ENCODE data around the gene BOLL. TPM values are rescaled to one million over a fixed set of nuclear protein-coding genes. Genes with fewer than 3 reads are reported as not detected.
"Not testable (repeated sequence)": the region's sequence is repeated elsewhere in the genome, so short reads cannot be mapped to it uniquely, and the experiment has no call there.

Gene BOLL
- polyA plus RNA-seq, 3 donors, result not detected

- no peak overlapping the region for H3K27ac ChIP-seq (ENCODE audit: low read depth, low read length)
Measured at GRCh38 chr2:197710424-197711042, 74.6 kb downstream of the BOLL start.

- H3K27ac ChIP-seq (ENCODE audit: low read depth, low read length), result not testable (repeated sequence)
- WGBS, 3 donors, result 84 to 96% (median 92%) methylated on average over 7 of the region's 7 CpGs
Measured at GRCh38 chr2:197709140-197709539, 76.0 kb downstream of the BOLL start.

GRCh38 chr2:197708331-197708730 is 76.8 kb downstream of the BOLL start:
- H3K27ac ChIP-seq (ENCODE audit: low read depth, low read length), result no peak overlapping the region
- WGBS, 3 donors, result 48 to 59% (median 55%) methylated on average over 2 of the region's 2 CpGs

GRCh38 chr2:197707316-197708213 is 77.6 kb downstream of the BOLL start:
- 11 to 15% (median 12%) methylated on average over 4 of the region's 4 CpGs for WGBS, 3 donors
- no peak overlapping the region for H3K27ac ChIP-seq (ENCODE audit: low read depth, low read length)

GRCh38 chr2:197706839-197707207 is 78.3 kb downstream of the BOLL start:
- 44 to 74% (median 54%) methylated on average over 5 of the region's 5 CpGs for WGBS, 3 donors
- no peak overlapping the region for H3K27ac ChIP-seq (ENCODE audit: low read depth, low read length)

- H3K27ac ChIP-seq (ENCODE audit: low read depth, low read length), result no peak overlapping the region
- 11 to 20% (median 15%) methylated on average over 38 of the region's 38 CpGs for WGBS, 3 donors
Measured at GRCh38 chr2:197705912-197706838, 78.9 kb downstream of the BOLL start.

- H3K27ac ChIP-seq (ENCODE audit: low read depth, low read length), result no peak within 1 kb of the TSS
- WGBS, 3 donors, result 0 to 1% (median 0%) methylated on average over 85 to 86 of the region's 86 CpGs
Measured at GRCh38 chr2:197705121-197705911, 79.8 kb downstream of the BOLL start, which contains the start of gene MARS2. Gene MARS2, plus strand, starts transcription at chr2:197705369. Its CDS starts 37 bp downstream, at chr2:197705406.

- no peak overlapping the region for H3K27ac ChIP-seq (ENCODE audit: low read depth, low read length)
- 0 to 1% (median 0%) methylated on average over 5 of the region's 5 CpGs for WGBS, 3 donors
Measured at GRCh38 chr2:197704434-197705120, 80.5 kb downstream of the BOLL start.

- 80 to 91% (median 87%) methylated on average over 3 of the region's 3 CpGs for WGBS, 3 donors
- no peak overlapping the region for H3K27ac ChIP-seq (ENCODE audit: low read depth, low read length)
Measured at GRCh38 chr2:197700960-197701359, 84.2 kb downstream of the BOLL start.

GRCh38 chr2:197699724-197700123 is 85.4 kb downstream of the BOLL start:
- H3K27ac ChIP-seq (ENCODE audit: low read depth, low read length), result not testable (repeated sequence)

GRCh38 chr2:197696571-197696970 is 88.5 kb downstream of the BOLL start:
- WGBS, 3 donors, result 94 to 96% (median 95%) methylated on average over 12 to 17 of the region's 29 CpGs
- not testable (repeated sequence) for H3K27ac ChIP-seq (ENCODE audit: low read depth, low read length)

GRCh38 chr2:197695971-197696370 is 89.1 kb downstream of the BOLL start:
- 89 to 95% (median 94%) methylated on average over 5 to 18 of the region's 30 CpGs for WGBS, 3 donors
- H3K27ac ChIP-seq (ENCODE audit: low read depth, low read length), result not testable (repeated sequence)

- H3K27ac ChIP-seq (ENCODE audit: low read depth, low read length), result not testable (repeated sequence)
- WGBS, 3 donors, result 92 to 97% (median 96%) methylated on average over 4 of the region's 6 CpGs
Measured at GRCh38 chr2:197695206-197695605, 89.9 kb downstream of the BOLL start.

GRCh38 chr2:197677483-197677882 is 107.6 kb downstream of the BOLL start:
- H3K27ac ChIP-seq (ENCODE audit: low read depth, low read length), result no peak overlapping the region
- 57 to 71% (median 66%) methylated on average over 2 of the region's 2 CpGs for WGBS, 3 donors

- 78 to 79% (median 79%) methylated on average over 3 of the region's 3 CpGs for WGBS, 3 donors
- no peak overlapping the region for H3K27ac ChIP-seq (ENCODE audit: low read depth, low read length)
Measured at GRCh38 chr2:197677056-197677455, 108.1 kb downstream of the BOLL start.

Data from adipose tissue (tissue), 3 donors.